SIG-M5 (cell line): ENCODE data around the gene FAM234B.

Experiments used
- DNase-seq: peaks from one replicate; lab custom pipeline; 2025; lab: John Stamatoyannopoulos, UW

FAM234B gene

GRCh38 chr12:13091832-13092231, 47.7 kb downstream of the FAM234B start:
- DNase-seq: no peak

- DNase-seq: no peak
Measured at GRCh38 chr12:13093191-13093847, 49.1 kb downstream of the FAM234B start.

- no peak for DNase-seq
Measured at GRCh38 chr12:13093848-13094220, 49.7 kb downstream of the FAM234B start.

GRCh38 chr12:13094367-13094766, 50.2 kb downstream of the FAM234B start:
- peak; percentile 14 for DNase-seq

- no peak for DNase-seq
Measured at GRCh38 chr12:13095266-13095995, 51.2 kb downstream of the FAM234B start.

GRCh38 chr12:13097491-13098011, 53.4 kb downstream of the FAM234B start:
- peak; percentile 20 for DNase-seq

- peak; percentile 58 for DNase-seq
Measured at GRCh38 chr12:13099066-13099843, 55.1 kb downstream of the FAM234B start.

- DNase-seq: no peak
Measured at GRCh38 chr12:13099844-13100604, 55.8 kb downstream of the FAM234B start.

- DNase-seq: no peak
Measured at GRCh38 chr12:13100605-13100881, 56.4 kb downstream of the FAM234B start.

- peak; percentile 85 for DNase-seq
Measured at GRCh38 chr12:13100882-13101769, 56.9 kb downstream of the FAM234B start.

- no peak for DNase-seq
Measured at GRCh38 chr12:13101821-13102375, 57.7 kb downstream of the FAM234B start.

- no peak for DNase-seq
Measured at GRCh38 chr12:13102461-13103195, 58.4 kb downstream of the FAM234B start.

- DNase-seq: no peak
Measured at GRCh38 chr12:13103391-13104033, 59.3 kb downstream of the FAM234B start, which contains the start of gene GSG1. Gene GSG1, minus strand, starts transcription at chr12:13103667. Its CDS starts 155 bp downstream, at chr12:13103512.

- DNase-seq: no peak
Measured at GRCh38 chr12:13104409-13104808, 60.2 kb downstream of the FAM234B start.

- DNase-seq: no peak
Measured at GRCh38 chr12:13105781-13106180, 61.6 kb downstream of the FAM234B start.

GRCh38 chr12:13106666-13107065, 62.5 kb downstream of the FAM234B start:
- no peak for DNase-seq

GRCh38 chr12:13112968-13113367, 68.8 kb downstream of the FAM234B start:
- DNase-seq: no peak

- DNase-seq: no peak
Measured at GRCh38 chr12:13114251-13115052, 70.3 kb downstream of the FAM234B start.

- DNase-seq: no peak
Measured at GRCh38 chr12:13116259-13116658, 72.1 kb downstream of the FAM234B start.
